B cell (primary cell): ENCODE results near the gene PCSK4. TPM values are rescaled to one million over a fixed set of nuclear protein-coding genes. Genes with fewer than 3 reads are reported as not detected.

ENCODE experiments used
- ATAC-seq: fragments of 200-7000 bp; cut with Tn5 transposase; one replicate; pipeline ENCODE4 v1.10.0; 2021; ENCODE audit warnings: low read depth, mild to moderate bottlenecking, moderate number of reproducible peaks, moderate library complexity
- CTCF ChIA-PET: fragments of 350-600 bp; sonication (Branson Sonifier 250); formaldehyde crosslinking; loops from one replicate; lab custom pipeline; 2021; ENCODE audit warnings: antibody characterized with exemption, inconsistent platforms; lab: Charles Lee
- POLR2A ChIA-PET: fragments of 350-600 bp; sonication (Branson Sonifier 250); formaldehyde crosslinking; loops from one replicate; lab custom pipeline; 2021; ENCODE audit warnings: antibody characterized with exemption; lab: Charles Lee
- DNase-seq: peaks from one replicate; pipeline ENCODE4 v3.0.0; 2013
- H2AFZ ChIP-seq: 2 replicates; pipeline ENCODE4 v1.6.1; 2012; ENCODE audit warnings: mild to moderate bottlenecking, low read depth, low read length; ENCODE audit not compliant: insufficient read depth, poor library complexity, severe bottlenecking
- H3K27ac ChIP-seq, 2 donors: 1 replicate in 1 of 2; 2 replicates in 1 of 2; pipeline ENCODE4 v1.5.1; 2012 to 2013; ENCODE audit warnings: low read length in 2 of 2, mild to moderate bottlenecking in 2 of 2, moderate library complexity in 1 of 2
- H3K27me3 ChIP-seq, 4 experiments: fragments of 200-600 bp in 1 of 4; sonication (generic) in 1 of 4; replicated peaks in 1 of 4; 1 replicate in 2 of 4; 2 replicates in 2 of 4; pipeline versions ENCODE4 v1.6.1 to v1.7.0; 2013 to 2016; ENCODE audit warnings: low read length in 3 of 4, mild to moderate bottlenecking in 2 of 4, mixed read lengths in 1 of 4, moderate library complexity in 1 of 4; ENCODE audit not compliant: insufficient read depth in 4 of 4, control insufficient read depth in 3 of 4; ENCODE audit errors: control extremely low read depth in 1 of 4
- H3K36me3 ChIP-seq, 2 experiments: replicated peaks in 1 of 2; 1 replicate in 1 of 2; 2 replicates in 1 of 2; pipeline versions ENCODE4 v1.6.1 to v1.7.1; 2013; ENCODE audit warnings: low read length in 1 of 2; ENCODE audit not compliant: insufficient read depth in 2 of 2, control insufficient read depth in 1 of 2; ENCODE audit errors: control extremely low read depth in 1 of 2, extremely low read depth in 1 of 2
- H3K4me1 ChIP-seq, 2 donors: fragments of 200-600 bp in 1 of 2; sonication (generic) in 1 of 2; 1 replicate in 1 of 2; 2 replicates in 1 of 2; pipeline versions ENCODE4 v1.5.1 to v1.6.1; 2013 to 2017; ENCODE audit warnings: low read length in 2 of 2; ENCODE audit not compliant: control insufficient read depth in 2 of 2, insufficient read depth in 2 of 2
- H3K4me2 ChIP-seq: replicated peaks from 2 replicates; pipeline ENCODE3; 2012; ENCODE audit warnings: mild to moderate bottlenecking, low read depth, low read length; ENCODE audit not compliant: poor library complexity, severe bottlenecking
- H3K4me3 ChIP-seq, 5 experiments: fragments of 200-600 bp in 1 of 5; sonication (generic) in 1 of 5; 1 replicate in 3 of 5; 2 replicates in 2 of 5; pipeline versions ENCODE4 v1.5.1 to v1.7.0; 2011 to 2016; ENCODE audit warnings: low read length in 4 of 5, mild to moderate bottlenecking in 4 of 5, low read depth in 2 of 5, control low read depth in 1 of 5, moderate library complexity in 1 of 5; ENCODE audit not compliant: insufficient read depth in 1 of 5; ENCODE audit errors: control extremely low read depth in 1 of 5, extremely low read depth in 1 of 5
- H3K79me2 ChIP-seq: fragments of 200-600 bp; sonication (generic); one replicate; pipeline ENCODE4 v1.6.0; 2016; ENCODE audit warnings: low read length; ENCODE audit not compliant: control insufficient read depth, insufficient read depth
- H3K9ac ChIP-seq: fragments of 200-600 bp; sonication (generic); 2 replicates; pipeline ENCODE4 v1.6.1; 2017; ENCODE audit warnings: mild to moderate bottlenecking, low read length, moderate library complexity
- H3K9me3 ChIP-seq, 3 donors: one replicate each; pipeline versions ENCODE4 v1.6.1 to v1.7.1; 2013; ENCODE audit warnings: low read length in 2 of 3; ENCODE audit not compliant: control insufficient read depth in 2 of 3, insufficient read depth in 1 of 3; ENCODE audit errors: control extremely low read depth in 1 of 3
- H4K20me1 ChIP-seq: 2 replicates; pipeline ENCODE4 v1.6.0; 2012; ENCODE audit warnings: mild to moderate bottlenecking, low read length; ENCODE audit not compliant: insufficient read depth, control insufficient read depth, poor library complexity, severe bottlenecking
- H3K27ac Mint-ChIP-seq: one replicate; pipeline ENCODE4 v1.8.0; 2021; ENCODE audit warnings: mixed read lengths
- H3K27me3 Mint-ChIP-seq: one replicate; pipeline ENCODE4 v1.8.0; 2021; ENCODE audit warnings: mixed read lengths
- H3K4me1 Mint-ChIP-seq: one replicate; pipeline ENCODE4 v1.8.0; 2021; ENCODE audit warnings: mixed read lengths
- H3K4me3 Mint-ChIP-seq: one replicate; pipeline ENCODE4 v1.8.0; 2021; ENCODE audit warnings: mixed read lengths
- H3K9me3 Mint-ChIP-seq: one replicate; pipeline ENCODE4 v1.8.0; 2022; ENCODE audit warnings: mixed read lengths; ENCODE audit not compliant: insufficient read depth
- EZH2 ChIP-seq: IDR thresholded peaks from 2 replicates; pipeline ENCODE4 v1.6.1; 2012; ENCODE audit warnings: borderline replicate concordance, low read depth, mild to moderate bottlenecking, moderate library complexity, low read length; ENCODE audit not compliant: insufficient read depth, poor library complexity, severe bottlenecking
- WGBS: methylation state at CpG from one replicate; pipeline ENCODE4 v1.1.5; 2013; ENCODE audit warnings: missing lambda C conversion rate; ENCODE audit not compliant: insufficient coverage; 5-methylcytosine and 5-hydroxymethylcytosine counted together
- intact Hi-C: fragments of 100-400 bp; cut with micrococcal nuclease; formaldehyde crosslinking; loops from one replicate; pipeline ENCODE4 v1.10.0; 2022
- polyA plus RNA-seq: library from polyadenylated mRNA; depleted of rRNA; stranded (reverse); fragments of >200 nt; gene quantifications from 2 replicates; pipeline ENCODE4 v1.2.3, GENCODE V29; 2012
- total RNA-seq, 2 donors: library from RNA; stranded (reverse); fragments of 120-200 nt in 1 of 2; gene quantifications; 1 replicate in 1 of 2; 2 replicates in 1 of 2; pipeline versions ENCODE4 v1.2.3 to v1.2.4, GENCODE V29; 2013 to 2022
- TF ChIP-seq, protein P1 (sequence below): fragments of 200-600 bp; IDR thresholded peaks from one replicate; pipeline ENCODE4 v1.8.0; 2022; ENCODE audit warnings: antibody characterized with exemption, mild to moderate bottlenecking

PCSK4 gene
- total and polyA plus RNA-seq, 2 donors (not counting 1 experiment from before 2014, with no cell fraction given) = 1.1 to 1.3 TPM

DNA sequence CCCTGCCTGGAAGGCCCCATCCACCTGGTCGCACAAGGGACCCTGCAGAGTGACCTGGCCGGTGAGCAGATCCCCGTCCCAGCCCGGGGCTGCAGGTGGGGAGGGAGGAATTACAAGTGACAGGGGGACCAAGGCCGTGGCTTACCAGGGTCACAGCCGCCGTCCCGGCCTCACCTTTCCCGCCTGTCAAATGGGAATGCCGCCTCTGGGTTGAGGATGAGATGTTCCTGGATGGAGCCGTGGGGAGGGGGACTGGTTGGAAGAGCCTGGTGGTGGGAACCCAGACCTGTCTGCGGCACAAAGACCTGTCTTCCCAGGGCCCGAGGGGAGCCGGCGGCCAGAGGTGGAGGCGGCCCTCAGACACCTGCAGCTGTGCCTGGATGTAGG is 39.3 kb upstream of the PCSK4 start:
- no peak overlapping the region for H2AFZ ChIP-seq
- Mint-ChIP-seq H3K27ac (no peak overlapping the region), H3K4me1 (peaks cover 5% of the 10 kb centered on the region), H3K4me3 (no peak overlapping the region), H3K27me3 (peaks cover 40% of the 10 kb centered on the region), H3K9me3 (no peaks in the 10 kb centered on the region)
- H4K20me1 ChIP-seq = no peaks in the 10 kb centered on the region
- H3K27ac ChIP-seq = no peak overlapping the region
- DNase-seq (no peak), ATAC-seq (no peak)
- no peak overlapping the region for H3K9ac ChIP-seq
- no peak overlapping the region for H3K4me2 ChIP-seq
- intact Hi-C loops = no loop called here
- peaks cover 0 to 4% (median 0%) of the 10 kb centered on the region in 3 donors for H3K9me3 ChIP-seq
- H3K36me3 ChIP-seq = no peaks in the 10 kb centered on the region
- H3K79me2 ChIP-seq = no peaks in the 10 kb centered on the region
- ChIA-PET POLR2A (interaction anchor here (0.6 kb wide), 1 partner anchor 834 kb away, joined by 6 read pairs; no protein-coding TSS in a partner anchor), CTCF (no interaction called here)
- no peak overlapping the region for H3K4me3 ChIP-seq
- WGBS = 89% methylated on average over 15 of the region's 16 CpGs
- TF ChIP-seq EZH2 = no peak
- TF ChIP-seq, protein P1, sequence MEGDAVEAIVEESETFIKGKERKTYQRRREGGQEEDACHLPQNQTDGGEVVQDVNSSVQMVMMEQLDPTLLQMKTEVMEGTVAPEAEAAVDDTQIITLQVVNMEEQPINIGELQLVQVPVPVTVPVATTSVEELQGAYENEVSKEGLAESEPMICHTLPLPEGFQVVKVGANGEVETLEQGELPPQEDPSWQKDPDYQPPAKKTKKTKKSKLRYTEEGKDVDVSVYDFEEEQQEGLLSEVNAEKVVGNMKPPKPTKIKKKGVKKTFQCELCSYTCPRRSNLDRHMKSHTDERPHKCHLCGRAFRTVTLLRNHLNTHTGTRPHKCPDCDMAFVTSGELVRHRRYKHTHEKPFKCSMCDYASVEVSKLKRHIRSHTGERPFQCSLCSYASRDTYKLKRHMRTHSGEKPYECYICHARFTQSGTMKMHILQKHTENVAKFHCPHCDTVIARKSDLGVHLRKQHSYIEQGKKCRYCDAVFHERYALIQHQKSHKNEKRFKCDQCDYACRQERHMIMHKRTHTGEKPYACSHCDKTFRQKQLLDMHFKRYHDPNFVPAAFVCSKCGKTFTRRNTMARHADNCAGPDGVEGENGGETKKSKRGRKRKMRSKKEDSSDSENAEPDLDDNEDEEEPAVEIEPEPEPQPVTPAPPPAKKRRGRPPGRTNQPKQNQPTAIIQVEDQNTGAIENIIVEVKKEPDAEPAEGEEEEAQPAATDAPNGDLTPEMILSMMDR = no peak
- peaks cover 0 to 29% (median 8%) of the 10 kb centered on the region in 4 experiments for H3K27me3 ChIP-seq
- peaks cover 2 to 6% of the 10 kb centered on the region in 2 donors for H3K4me1 ChIP-seq

DNA sequence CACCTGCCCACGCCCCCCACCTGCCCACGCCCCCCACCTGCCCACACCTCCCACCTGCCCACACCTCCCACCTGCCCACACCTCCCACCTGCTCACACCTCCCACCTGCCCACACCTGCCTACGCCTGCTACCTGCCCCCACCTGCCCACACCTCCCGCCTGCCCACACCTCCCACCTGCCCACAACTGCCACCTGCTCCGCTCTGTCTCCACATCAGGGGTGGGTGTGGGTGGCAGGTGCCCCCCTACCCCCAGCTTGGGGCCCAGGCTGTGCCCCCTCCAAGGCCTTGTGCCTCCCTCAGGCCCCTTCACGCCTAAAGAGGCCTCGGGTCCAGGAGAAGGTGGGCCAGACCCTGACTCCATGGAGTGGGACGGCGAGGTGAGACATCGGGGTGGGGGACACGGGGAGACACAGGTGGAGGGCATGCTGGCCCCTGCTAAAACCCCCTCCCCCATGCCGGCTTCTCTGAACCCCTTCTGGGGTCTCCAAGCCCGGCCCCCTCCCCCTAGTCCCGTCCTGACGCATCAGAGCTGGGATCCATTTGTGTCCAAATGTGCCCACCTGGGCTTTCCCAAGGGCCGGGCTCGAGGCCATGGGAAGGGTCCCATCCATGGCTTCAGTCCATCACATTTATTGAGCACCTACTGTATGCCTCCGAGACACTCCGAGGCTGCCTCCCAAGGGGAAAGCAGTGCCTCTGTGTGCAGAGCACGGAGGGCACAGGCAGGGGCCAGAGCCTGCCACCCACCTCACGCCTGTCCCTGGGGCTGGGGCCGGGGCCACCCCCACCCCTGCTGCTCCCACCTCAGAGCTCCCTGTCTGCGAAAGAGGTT is 38.7 kb upstream of the PCSK4 start:
- ChIA-PET POLR2A (interaction anchor here (0.6 kb wide), 1 partner anchor 835 kb away, joined by 6 read pairs; no protein-coding TSS in a partner anchor), CTCF (no interaction called here)
- Histone ChIP-seq H2AFZ (no peak overlapping the region), H3K36me3 (no peaks in the 10 kb centered on the region), H3K27ac (no peak overlapping the region), H3K4me1 (peaks cover 3 to 8% of the 10 kb centered on the region in 2 donors), H4K20me1 (no peaks in the 10 kb centered on the region), H3K4me3 (no peak overlapping the region), H3K9me3 (peaks cover 0 to 4% (median 0%) of the 10 kb centered on the region in 3 donors), H3K9ac (no peak overlapping the region), H3K27me3 (peaks cover 0 to 30% (median 9%) of the 10 kb centered on the region in 4 experiments), H3K4me2 (no peak overlapping the region), H3K79me2 (no peaks in the 10 kb centered on the region)
- no peak for TF ChIP-seq EZH2
- TF ChIP-seq, protein P1 = no peak
- ATAC-seq = no peak
- Mint-ChIP-seq H3K4me3 (no peak overlapping the region), H3K27me3 (peaks cover 42% of the 10 kb centered on the region), H3K27ac (no peak overlapping the region), H3K9me3 (no peaks in the 10 kb centered on the region), H3K4me1 (peaks cover 7% of the 10 kb centered on the region)
- 83% methylated on average over 18 of the region's 23 CpGs for WGBS
- intact Hi-C loops = no loop called here
- DNase-seq = no peak
